OCI-LY7 (cell line): ENCODE data around the gene TPCN1. TPM values are rescaled to one million over a fixed set of nuclear protein-coding genes. Genes with fewer than 3 reads are reported as not detected.
A peak's percentile ranks its signal among the peaks of the same experiment; 100 is the strongest.

Experiments
- BruUV-seq: library from RNA; stranded (reverse); fragments of 400-500 nt; replicated peaks from 2 replicates; lab custom pipeline; 2021; lab: Mats Ljungman, UMichigan
- CTCF ChIA-PET: fragments of 300-600 bp; sonication (Branson Sonifier 250); formaldehyde crosslinking; loops from one replicate; lab custom pipeline; 2022; ENCODE audit warnings: antibody characterized with exemption; ENCODE audit not compliant: unreplicated experiment; lab: Charles Lee
- POLR2A ChIA-PET: fragments of 300-600 bp; sonication (Branson Sonifier 250); formaldehyde crosslinking; loops from one replicate; lab custom pipeline; 2022; ENCODE audit warnings: antibody characterized with exemption; lab: Charles Lee
- DNase-seq: peaks from one replicate; pipeline ENCODE4 v3.0.0-alpha.2; 2015; ENCODE audit warnings: low spot score
- H2AFZ ChIP-seq: fragments of 200-600 bp; sonication (generic), shearing (Covaris generic); 2 replicates; pipeline ENCODE4 v1.6.1; 2014; ENCODE audit warnings: mild to moderate bottlenecking, antibody characterized with exemption, low read length, moderate library complexity
- H3K27ac ChIP-seq: fragments of 200-600 bp; sonication (generic); 2 replicates; pipeline ENCODE4 v1.5.1; 2014; ENCODE audit warnings: mixed run types, low read depth, mild to moderate bottlenecking, moderate library complexity, low read length, inconsistent platforms; ENCODE audit not compliant: poor library complexity, severe bottlenecking
- H3K36me3 ChIP-seq: fragments of 200-600 bp; sonication (generic); 2 replicates; pipeline ENCODE4 v1.6.1; 2014; ENCODE audit warnings: mild to moderate bottlenecking, antibody characterized with exemption, low read length, moderate library complexity, mixed read lengths; ENCODE audit not compliant: insufficient read depth
- H3K4me1 ChIP-seq: fragments of 200-600 bp; sonication (generic); 2 replicates; pipeline ENCODE4 v1.5.1; 2014; ENCODE audit warnings: mild to moderate bottlenecking, low read length; ENCODE audit not compliant: insufficient read depth, poor library complexity, severe bottlenecking
- H3K4me2 ChIP-seq: fragments of 200-600 bp; sonication (generic); 2 replicates; pipeline ENCODE4 v1.6.1; 2014; ENCODE audit warnings: mild to moderate bottlenecking, low read length
- H3K4me3 ChIP-seq: fragments of 200-600 bp; sonication (generic); 2 replicates; pipeline ENCODE4 v1.5.1; 2014; ENCODE audit warnings: mild to moderate bottlenecking, low read depth, low read length; ENCODE audit not compliant: poor library complexity, severe bottlenecking
- H3K79me2 ChIP-seq: fragments of 200-600 bp; sonication (generic); 2 replicates; pipeline ENCODE4 v1.6.1; 2016; ENCODE audit warnings: low read depth, mild to moderate bottlenecking, low read length, moderate library complexity, mixed read lengths; ENCODE audit not compliant: insufficient read depth
- H3K9me2 ChIP-seq: fragments of 200-600 bp; sonication (generic); 2 replicates; pipeline ENCODE4 v1.6.1; 2016; ENCODE audit warnings: mild to moderate bottlenecking, low read length, mixed read lengths; ENCODE audit not compliant: insufficient read depth
- H3K9me3 ChIP-seq: fragments of 200-600 bp; sonication (generic); 2 replicates; pipeline ENCODE4 v1.6.1; 2014; ENCODE audit warnings: mild to moderate bottlenecking, mixed run types, low read length, mixed read lengths
- H4K20me1 ChIP-seq: fragments of 200-600 bp; sonication (generic); 2 replicates; pipeline ENCODE4 v1.6.1; 2014; ENCODE audit warnings: mild to moderate bottlenecking, antibody characterized with exemption, low read length, moderate library complexity, mixed read lengths; ENCODE audit not compliant: insufficient read depth
- CTCF ChIP-seq: fragments of 200-600 bp; sonication (generic); conservative IDR thresholded peaks from 2 replicates; pipeline ENCODE4 v1.5.1; 2014; ENCODE audit warnings: mild to moderate bottlenecking, antibody characterized with exemption, low read length, moderate library complexity, mixed read lengths
- EZH2phosphoT487 ChIP-seq: fragments of 200-600 bp; sonication (generic); IDR thresholded peaks from 2 replicates; pipeline ENCODE4 v1.6.1; 2018; ENCODE audit warnings: low read depth, borderline replicate concordance, mild to moderate bottlenecking, mixed run types, antibody characterized with exemption, low read length, moderate library complexity, mixed read lengths
- intact Hi-C: fragments of 100-400 bp; cut with micrococcal nuclease; formaldehyde crosslinking; loops from one replicate; pipeline ENCODE4 v1.10.0; 2022; ENCODE audit not compliant: unreplicated experiment
- total RNA-seq, 2 experiments: library from RNA; depleted of rRNA in 1 of 2; stranded (reverse); fragments of >200 nt in 1 of 2; shearing (Covaris generic) in 1 of 2; gene quantifications; 2 replicates each; pipeline ENCODE4 v1.2.3, GENCODE V29; 2014 to 2022

TPCN1 gene
- total RNA-seq, 2 experiments from 2014 or later = 96.0 to 160 TPM

DNA sequence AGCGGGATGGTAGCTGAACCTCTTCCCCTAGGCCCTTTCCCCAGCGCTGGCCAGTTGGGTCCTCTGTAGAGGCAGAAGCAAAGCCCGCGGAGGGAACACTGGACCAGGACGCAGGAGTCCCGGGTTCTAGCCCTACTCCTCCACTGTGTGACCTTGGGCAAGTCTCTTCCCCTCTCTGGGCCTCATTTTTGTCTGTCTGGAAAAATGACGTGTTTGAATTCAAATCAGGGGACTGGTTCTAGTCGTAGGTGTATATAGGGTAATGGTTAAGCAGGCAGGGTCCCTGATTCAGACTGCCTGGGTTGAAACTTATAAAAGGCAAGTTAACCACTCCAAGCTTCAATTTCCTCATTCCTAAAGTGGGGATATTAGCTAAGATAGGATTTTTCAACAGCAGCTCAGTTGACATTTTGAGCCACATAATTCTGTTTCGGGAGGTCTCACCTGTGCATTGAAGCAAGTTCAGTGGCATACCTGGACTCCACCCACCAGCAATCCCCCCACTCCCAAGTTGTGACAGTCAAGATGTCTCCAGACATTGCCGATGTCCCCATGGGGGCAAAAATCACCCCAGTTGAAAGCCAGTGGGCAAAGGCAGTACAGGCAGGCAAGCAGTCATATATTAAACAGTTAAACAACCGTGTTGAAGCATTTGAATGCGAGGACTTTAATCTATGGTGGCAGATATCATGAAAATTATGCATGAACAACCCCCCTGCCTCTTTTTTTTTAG is 899 bp downstream of the TPCN1 start:
- no TSS peak for BruUV-seq
- POLR2A ChIA-PET = interaction anchor here (0.6 to 12.4 kb wide), 12 partner anchors 8 to 1458 kb away, joined by 3 to 183 read pairs (median 6); partner anchors contain the start of genes DDX54, OAS2 and RITA1

DNA sequence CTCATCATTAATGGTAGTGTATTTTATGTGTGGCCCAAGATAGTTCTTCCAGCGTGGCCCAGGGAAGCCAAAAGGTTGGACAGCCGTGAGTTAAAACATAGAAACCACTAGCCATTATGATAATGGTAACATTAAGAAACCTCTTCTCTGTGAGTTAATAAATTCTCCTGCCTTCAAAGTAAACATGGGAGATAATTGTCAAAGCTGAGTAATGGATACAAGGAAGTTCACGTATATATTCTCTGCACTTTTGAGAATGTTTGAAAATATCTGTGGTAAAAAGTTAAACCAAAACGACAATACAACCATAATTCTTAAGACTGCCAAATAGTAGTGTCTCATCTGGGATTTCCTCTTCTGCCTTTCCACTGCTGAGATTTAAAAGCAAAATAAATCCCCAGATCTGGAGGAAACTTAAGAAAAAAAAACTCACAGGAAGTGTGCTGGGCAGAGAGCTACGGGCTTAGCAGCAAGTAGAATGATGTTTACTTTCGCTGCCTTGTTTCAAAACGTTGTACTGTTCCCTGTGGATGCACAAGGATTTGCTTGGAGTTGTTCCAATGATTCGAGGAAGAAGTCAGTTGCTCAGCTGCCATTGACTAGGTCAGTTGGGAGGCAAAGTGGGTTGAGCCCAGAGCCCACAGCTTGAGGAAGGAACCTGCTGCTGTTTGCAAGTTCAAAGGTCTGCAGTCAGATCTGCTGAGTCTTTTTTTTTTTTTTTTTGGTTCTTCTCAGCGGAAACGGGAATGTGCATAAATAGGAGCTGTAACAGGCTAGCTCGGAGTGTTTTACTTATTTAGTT is 1.7 kb downstream of the TPCN1 start:
- CTCF ChIA-PET = interaction anchor here (0.9 to 1.0 kb wide), 2 partner anchors 15 to 48 kb away, joined by 3 to 4 read pairs; no protein-coding TSS in a partner anchor
- POLR2A ChIA-PET = interaction anchor here (0.5 to 12.4 kb wide), 21 partner anchors 10 to 1459 kb away, joined by 3 to 183 read pairs (median 4); partner anchors contain the start of genes DDX54, OAS2, RITA1 and SDSL
- H3K9me3 ChIP-seq = no peaks in the 10 kb centered on the region
- H3K9me2 ChIP-seq = no peaks in the 10 kb centered on the region
- peak overlapping the region; percentile 100 for H3K4me3 ChIP-seq
- DNase-seq = peak; percentile 61
- H4K20me1 ChIP-seq = no peaks in the 10 kb centered on the region
- peaks cover 42% of the 10 kb centered on the region for H3K4me1 ChIP-seq
- peak overlapping the region; percentile 97 for H3K4me2 ChIP-seq
- intact Hi-C loops = loop anchor here (1.0 to 5.0 kb wide), 3 partner anchors 15 to 161 kb away; partner anchors contain the start of genes DDX54 and RITA1
- TF ChIP-seq EZH2phosphoT487 (no peak), CTCF (no peak)
- H3K36me3 ChIP-seq = peaks cover 32% of the 10 kb centered on the region
- H3K79me2 ChIP-seq = peaks cover 88% of the 10 kb centered on the region
- BruUV-seq = TSS peak; percentile 66
- peak overlapping the region; percentile 84 for H3K27ac ChIP-seq
- H2AFZ ChIP-seq = no peak overlapping the region

More for the DNA sequence above, 899 bp downstream of the TPCN1 start:
- Histone ChIP-seq H3K79me2 (peaks cover 89% of the 10 kb centered on the region), H3K9me3 (no peaks in the 10 kb centered on the region), H3K4me1 (peaks cover 45% of the 10 kb centered on the region), H3K9me2 (no peaks in the 10 kb centered on the region), H3K4me2 (peak overlapping the region; percentile 97), H3K27ac (peak overlapping the region; percentile 84), H3K36me3 (peaks cover 24% of the 10 kb centered on the region), H3K4me3 (peak overlapping the region; percentile 100), H2AFZ (no peak overlapping the region), H4K20me1 (no peaks in the 10 kb centered on the region)
- CTCF ChIA-PET = interaction anchor here (0.6 to 1.0 kb wide), 3 partner anchors 11 to 47 kb away, joined by 3 to 11 read pairs (median 4); no protein-coding TSS in a partner anchor
- TF ChIP-seq EZH2phosphoT487 = no peak
- no peak for TF ChIP-seq CTCF
- intact Hi-C loops = loop anchor here (1.0 to 5.0 kb wide), 3 partner anchors 14 to 160 kb away; no protein-coding TSS in a partner anchor
- peak; percentile 59 for DNase-seq
